K562 (cell line): Measurements from ENCODE around the gene NUAK1. TPM values are rescaled to one million over a fixed set of nuclear protein-coding genes. Genes with fewer than 3 reads are reported as not detected.

Experiments
- ATAC-seq: fragments of 200-7000 bp; cut with Tn5 transposase; 3 replicates; pipeline ENCODE4 v1.9.1; 2020; ENCODE audit warnings: moderate library complexity
- BruUV-seq: library from RNA; stranded (reverse); fragments of 400-500 nt; replicated peaks from 2 replicates; lab custom pipeline; 2021; lab: Mats Ljungman, UMichigan
- CTCF ChIA-PET: fragments of 300-600 bp; formaldehyde crosslinking; extraction: SDS; loops from one replicate; lab custom pipeline; 2021; ENCODE audit warnings: low intra/inter-chr PET ratio; lab: Yijun Ruan, JAX
- POLR2A ChIA-PET: fragments of 300-600, 350-650 bp; sonication (Branson Sonifier 250); formaldehyde crosslinking; extraction: SDS; loops from one replicate; lab custom pipeline; 2021; ENCODE audit warnings: antibody characterized with exemption, inconsistent platforms; lab: Yijun Ruan, JAX
- DNase-seq, 4 experiments: peaks; one replicate each; pipeline versions ENCODE4 v3.0.0 to v3.0.0-alpha.2; 2011 to 2018; ENCODE audit warnings: low spot score in 3 of 4, mixed read lengths in 3 of 4; ENCODE audit errors: extremely low read depth in 1 of 4
- FAIRE-seq: peaks from 2 replicates; lab custom pipeline; 2011; peaks lifted over from hg19 to GRCh38; lab: Jason Lieb, UNC
- H2AFZ ChIP-seq: 2 replicates; pipeline ENCODE4 v1.6.0; 2011; ENCODE audit warnings: low read depth, low read length, control low read depth, inconsistent platforms
- H3K27ac ChIP-seq: fragments of 200-600 bp; 3 replicates; pipeline ENCODE4 v1.8.0; 2011; ENCODE audit warnings: low read depth, mild to moderate bottlenecking, control low read depth, inconsistent platforms, low read length, moderate library complexity, mixed read lengths; ENCODE audit errors: extremely low read depth
- H3K27me3 ChIP-seq, 2 experiments: fragments of 300-600 bp in 1 of 2; 2 replicates in 1 of 2; 3 replicates in 1 of 2; pipeline versions ENCODE4 v1.6.0 to v1.8.0; 2011; ENCODE audit warnings: inconsistent platforms in 2 of 2, low read length in 2 of 2, mild to moderate bottlenecking in 1 of 2, mixed read lengths in 1 of 2, moderate library complexity in 1 of 2; ENCODE audit not compliant: control insufficient read depth in 2 of 2, insufficient read depth in 2 of 2
- H3K36me3 ChIP-seq: fragments of 300-600 bp; 3 replicates; pipeline ENCODE4 v1.8.0; 2011; ENCODE audit warnings: mild to moderate bottlenecking, low read length, inconsistent platforms; ENCODE audit not compliant: control insufficient read depth, insufficient read depth
- H3K4me1 ChIP-seq, 2 experiments: fragments of 200-600 bp in 1 of 2; replicated peaks in 1 of 2; 2 replicates in 1 of 2; 3 replicates in 1 of 2; pipeline versions ENCODE4 v1.5.1 to v1.8.0; 2011; ENCODE audit warnings: inconsistent platforms in 2 of 2, low read length in 2 of 2, mild to moderate bottlenecking in 1 of 2, mixed read lengths in 1 of 2, moderate library complexity in 1 of 2; ENCODE audit not compliant: control insufficient read depth in 2 of 2, insufficient read depth in 2 of 2
- H3K4me2 ChIP-seq: 2 replicates; pipeline ENCODE4 v1.6.1; 2011; ENCODE audit warnings: low read length, control low read depth, inconsistent platforms, mixed read lengths; ENCODE audit not compliant: insufficient read depth
- H3K4me3 ChIP-seq: fragments of 200-600 bp; sonication (generic), shearing (Covaris generic); 2 replicates; pipeline ENCODE4 v1.5.1; 2016; ENCODE audit warnings: control low read depth, inconsistent platforms
- H3K79me2 ChIP-seq: fragments of 200-600 bp; 3 replicates; pipeline ENCODE4 v1.8.0; 2011; ENCODE audit warnings: low read length, inconsistent platforms; ENCODE audit not compliant: control insufficient read depth, insufficient read depth
- H3K9ac ChIP-seq, 2 experiments: 2 replicates each; pipeline versions ENCODE4 v1.6.0 to v1.6.1; 2011; ENCODE audit warnings: low read depth in 2 of 2, low read length in 2 of 2, control low read depth in 1 of 2, inconsistent platforms in 1 of 2, mild to moderate bottlenecking in 1 of 2, mixed read lengths in 1 of 2; ENCODE audit not compliant: insufficient read depth in 1 of 2
- H3K9me1 ChIP-seq: one replicate; pipeline ENCODE4 v1.6.0; 2011; ENCODE audit warnings: inconsistent platforms, mild to moderate bottlenecking, low read length, moderate library complexity; ENCODE audit not compliant: control insufficient read depth, insufficient read depth
- H3K9me3 ChIP-seq: replicated peaks from 2 replicates; pipeline ENCODE4 v1.5.1; 2011; ENCODE audit warnings: low read depth, low read length, inconsistent platforms; ENCODE audit not compliant: control insufficient read depth, insufficient read depth
- H4K20me1 ChIP-seq: replicated peaks from 2 replicates; pipeline ENCODE4 v1.6.1; 2011; ENCODE audit warnings: low read length, inconsistent platforms, mixed read lengths; ENCODE audit not compliant: control insufficient read depth, insufficient read depth
- BMI1 ChIP-seq: fragments of 150-350 bp; IDR thresholded peaks from 2 replicates; pipeline ENCODE4 v1.6.1; 2014; ENCODE audit warnings: low read length
- BRCA1 ChIP-seq, 2 experiments: fragments of 450-650 bp in 1 of 2; sonication (generic) in 1 of 2; formaldehyde crosslinking in 1 of 2; IDR thresholded peaks; 2 replicates each; pipeline versions ENCODE4 v1.5.0 to v1.6.1; 2017 to 2020; ENCODE audit warnings: mild to moderate bottlenecking in 1 of 2, missing genetic modification reagents in 1 of 2
- DPF2 ChIP-seq: fragments of 450-650 bp; IDR thresholded peaks from 2 replicates; pipeline ENCODE4 v1.6.1; 2016
- GABPA ChIP-seq: fragments of 200-800 bp; sonication (Bioruptor generic); conservative IDR thresholded peaks from 2 replicates; pipeline ENCODE4 v1.6.1; 2016; ENCODE audit warnings: low read depth, missing genetic modification characterization, missing compliant biosample characterization
- HDAC8 ChIP-seq: fragments of 450-650 bp; IDR thresholded peaks from 2 replicates; pipeline ENCODE4 v1.6.1; 2016; ENCODE audit warnings: mild to moderate bottlenecking, missing genetic modification characterization, moderate library complexity, missing compliant biosample characterization
- HES1 ChIP-seq: fragments of 450-650 bp; IDR thresholded peaks from 2 replicates; pipeline ENCODE4 v1.6.1; 2016; ENCODE audit warnings: low read depth, mild to moderate bottlenecking, moderate library complexity
- HMGN3 ChIP-seq: IDR thresholded peaks from 2 replicates; pipeline ENCODE4 v1.6.1; 2011; ENCODE audit warnings: borderline replicate concordance, low read depth, mild to moderate bottlenecking, mixed read lengths, low read length; ENCODE audit not compliant: insufficient read length; ENCODE audit errors: extremely low read depth
- NCOR1 ChIP-seq: fragments of 450-650 bp; IDR thresholded peaks from 2 replicates; pipeline ENCODE4 v1.6.1; 2016; ENCODE audit warnings: mild to moderate bottlenecking, moderate library complexity
- PATZ1 ChIP-seq: fragments of 250-450 bp; sonication (Bioruptor Pico); IDR thresholded peaks from 2 replicates; pipeline ENCODE4 v1.5.0; 2020; ENCODE audit warnings: mild to moderate bottlenecking, borderline replicate concordance
- PHF8 ChIP-seq: fragments of 200-600 bp; sonication (generic); IDR thresholded peaks from 2 replicates; pipeline ENCODE4 v1.6.1; 2012; ENCODE audit warnings: mixed run types, mild to moderate bottlenecking, inconsistent platforms, low read length, moderate library complexity, borderline replicate concordance
- VEZF1 ChIP-seq: fragments of 200-800 bp; sonication (Bioruptor generic); IDR thresholded peaks from 2 replicates; pipeline ENCODE4 v1.6.1; 2017; ENCODE audit warnings: missing genetic modification characterization, missing compliant biosample characterization
- WGBS: fragments of 100-300 bp; shearing (Covaris generic); methylation state at CpG from one replicate; pipeline ENCODE4 v1.1.6; 2016; ENCODE audit warnings: low coverage, mixed read lengths; ENCODE audit not compliant: insufficient coverage; ENCODE audit errors: missing lambda C conversion rate; 5-methylcytosine and 5-hydroxymethylcytosine counted together
- in situ Hi-C: fragments of 300-500 bp; cut with MboI; formaldehyde crosslinking; loops from 4 replicates; pipeline ENCODE4 v1.15.0; 2018; ENCODE audit warnings: inconsistent platforms, mixed read lengths
- intact Hi-C: fragments of 100-400 bp; cut with micrococcal nuclease; formaldehyde crosslinking; loops from 2 replicates; pipeline ENCODE4 v1.14.2; 2022
- polyA plus RNA-seq, 8 experiments: library from polyadenylated mRNA; depleted of rRNA in 4 of 8; stranded (reverse) in 5 of 8; unstranded in 3 of 8; fragments of >200 nt; fragmentation: Nextera tagmentation in 2 of 8; fragmentation: Illumina TruSeq in 1 of 8; extraction: Ambion mirVana in 2 of 8; extraction: Trizol in 1 of 8; gene quantifications; 2 replicates each; pipeline versions ENCODE4 v1.2.1 to v1.2.3, GENCODE V29; 2011 to 2014; ENCODE audit warnings: inconsistent platforms in 1 of 8, missing spikeins in 1 of 8
- total RNA-seq, 7 experiments: library from RNA; depleted of rRNA in 6 of 7; stranded (reverse); fragments of >200 nt in 6 of 7; fragmentation: Illumina TruSeq in 2 of 7; extraction: Trizol in 2 of 7; gene quantifications; 2 replicates each; pipeline versions ENCODE4 v1.2.1 to v1.2.3, GENCODE V29; 2011 to 2021; ENCODE audit warnings: low replicate concordance in 1 of 7

The NUAK1 gene
- total and polyA plus RNA-seq, 9 of the 15 experiments (the other 6 are each of a cell fraction or from before 2014, with no cell fraction given), result 0.02 TPM; not detected in 8

- Histone ChIP-seq H4K20me1 (no peaks in the 10 kb centered on the region), H3K4me1 (no peaks in the 10 kb centered on the region), H3K79me2 (no peaks in the 10 kb centered on the region), H3K4me2 (no peak overlapping the region), H2AFZ (no peak overlapping the region), H3K27ac (no peak overlapping the region), H3K9me1 (no peaks in the 10 kb centered on the region), H3K36me3 (no peaks in the 10 kb centered on the region), H3K9ac (no peak overlapping the region), H3K4me3 (no peak overlapping the region), H3K9me3 (no peaks in the 10 kb centered on the region), H3K27me3 (peaks cover 8 to 44% of the 10 kb centered on the region in 2 experiments; a peak in 4 of 5 replicates)
- FAIRE-seq (no peak), DNase-seq (no peak), ATAC-seq (no peak)
- no peak for TF ChIP-seq HES1
- no peak for TF ChIP-seq DPF2
- no peak for TF ChIP-seq BMI1
- no peak for TF ChIP-seq BRCA1 (IDR thresholded peaks at IDR 0.05)
- no peak for TF ChIP-seq BRCA1 (CRISPR knock-in tag; IDR thresholded peaks at IDR 0.05)
- in situ Hi-C loops (no loop called here), intact Hi-C loops (no loop called here)
- POLR2A ChIA-PET, result interaction anchor here (0.8 kb wide), 1 partner anchor 10 kb away, joined by 3 read pairs; no protein-coding TSS in a partner anchor
- WGBS, result 0% methylated on average over 3 of the region's 3 CpGs
- CTCF ChIA-PET, result no interaction called here
- BruUV-seq, result no TSS peak
Measured at GRCh38 chr12:106089935-106090334, 48.8 kb downstream of the NUAK1 start.

GRCh38 chr12:106088811-106089485 is 49.8 kb downstream of the NUAK1 start:
- Histone ChIP-seq H2AFZ (no peak overlapping the region), H3K4me3 (no peak overlapping the region), H3K9me1 (no peaks in the 10 kb centered on the region), H4K20me1 (no peaks in the 10 kb centered on the region), H3K79me2 (no peaks in the 10 kb centered on the region), H3K9ac (no peak overlapping the region), H3K27me3 (peaks cover 10 to 47% of the 10 kb centered on the region in 2 experiments; a peak in 4 of 5 replicates), H3K9me3 (no peaks in the 10 kb centered on the region), H3K4me1 (no peaks in the 10 kb centered on the region), H3K4me2 (no peak overlapping the region), H3K27ac (no peak overlapping the region), H3K36me3 (no peaks in the 10 kb centered on the region)
- POLR2A ChIA-PET, result no interaction called here
- no peak for DNase-seq
- intact Hi-C loops (no loop called here), in situ Hi-C loops (no loop called here)
- no peak for ATAC-seq
- BruUV-seq, result no TSS peak
- 2% methylated on average over 9 of the region's 9 CpGs for WGBS
- FAIRE-seq, result no peak
- CTCF ChIA-PET, result no interaction called here
- TF ChIP-seq NCOR1 (no peak), HMGN3 (no peak), VEZF1 (CRISPR knock-in tag) (no peak), HDAC8 (tag) (no peak), GABPA (no peak), PHF8 (no peak), PATZ1 (CRISPR knock-in tag) (no peak)
